GM19035 (cell line): ENCODE results near the gene OLFM1.
"Not testable (repeated sequence)": the region's sequence is repeated elsewhere in the genome, so short reads cannot be mapped to it uniquely, and the experiment has no call there.

ENCODE experiments used
- ATAC-seq: cut with Tn5 transposase; IDR thresholded peaks from one replicate; pipeline ENCODE4 v1.9.1; 2021; ENCODE audit not compliant: unreplicated experiment

Gene OLFM1

GRCh38 chr9:135105938-135106491 lies 18.5 kb downstream of the OLFM1 start:
- no peak for ATAC-seq

- ATAC-seq, result no peak
Observed at GRCh38 chr9:135106551-135107270, 19.2 kb downstream of the OLFM1 start.

GRCh38 chr9:135107581-135108235 lies 20.2 kb downstream of the OLFM1 start:
- no peak for ATAC-seq

- no peak for ATAC-seq
Observed at GRCh38 chr9:135108831-135109510, 21.5 kb downstream of the OLFM1 start.

GRCh38 chr9:135109650-135110049 lies 22.2 kb downstream of the OLFM1 start:
- ATAC-seq, result no peak

GRCh38 chr9:135110416-135110815 lies 22.9 kb downstream of the OLFM1 start:
- ATAC-seq, result no peak

- not testable (repeated sequence) for ATAC-seq
Observed at GRCh38 chr9:135111600-135111999, 24.1 kb downstream of the OLFM1 start.

- ATAC-seq, result no peak
Observed at GRCh38 chr9:135116371-135116770, 28.9 kb downstream of the OLFM1 start.

- no peak for ATAC-seq
Observed at GRCh38 chr9:135116881-135117280, 29.4 kb downstream of the OLFM1 start.

GRCh38 chr9:135117281-135117680 lies 29.8 kb downstream of the OLFM1 start:
- no peak for ATAC-seq

GRCh38 chr9:135119496-135120064 lies 32.1 kb downstream of the OLFM1 start:
- ATAC-seq, result no peak

GRCh38 chr9:135120249-135120648 lies 32.8 kb downstream of the OLFM1 start:
- no peak for ATAC-seq

GRCh38 chr9:135122316-135122715 lies 34.8 kb downstream of the OLFM1 start:
- no peak for ATAC-seq

- no peak for ATAC-seq
Observed at GRCh38 chr9:135123126-135123772, 35.8 kb downstream of the OLFM1 start.

- no peak for ATAC-seq
Observed at GRCh38 chr9:135123773-135124134, 36.3 kb downstream of the OLFM1 start.

GRCh38 chr9:135126451-135127187 lies 39.2 kb downstream of the OLFM1 start:
- ATAC-seq, result no peak

- ATAC-seq, result no peak
Observed at GRCh38 chr9:135127718-135128670, 40.5 kb downstream of the OLFM1 start.

GRCh38 chr9:135129137-135129695 lies 41.7 kb downstream of the OLFM1 start:
- ATAC-seq, result no peak
